IMR-90 (cell line): ENCODE results near the gene BCL11A. TPM values are rescaled to one million over a fixed set of nuclear protein-coding genes. Genes with fewer than 3 reads are reported as not detected.

ENCODE experiments used
- ATAC-seq: fragments of 200-7000 bp; cut with Tn5 transposase; 2 replicates; pipeline ENCODE4 v1.9.1; 2020; ENCODE audit warnings: low read depth, mild to moderate bottlenecking, moderate library complexity
- BruUV-seq: library from RNA; stranded (reverse); fragments of 400-500 nt; replicated peaks from 2 replicates; lab custom pipeline; 2021; lab: Mats Ljungman, UMichigan
- CTCF ChIA-PET: fragments of 300-600 bp; formaldehyde crosslinking; extraction: SDS; loops from one replicate; lab custom pipeline; 2021; ENCODE audit warnings: antibody characterized with exemption; lab: Yijun Ruan, JAX
- POLR2A ChIA-PET: fragments of 300-600 bp; sonication (Branson Sonifier 250); formaldehyde crosslinking; loops from one replicate; lab custom pipeline; 2022; ENCODE audit warnings: antibody characterized with exemption; ENCODE audit not compliant: unreplicated experiment; lab: Charles Lee
- DNase-seq: peaks from one replicate; pipeline ENCODE4 v3.0.0; 2013
- H2AFZ ChIP-seq: replicated peaks from 2 replicates; pipeline ENCODE3; 2013; ENCODE audit warnings: low read length, mild to moderate bottlenecking; ENCODE audit not compliant: poor library complexity
- H2AK5ac ChIP-seq: 2 replicates; pipeline ENCODE4 v1.6.1; 2013; ENCODE audit warnings: low read depth, low read length, inconsistent platforms
- H2AK9ac ChIP-seq: replicated peaks from 2 replicates; pipeline ENCODE3; 2013; ENCODE audit warnings: mild to moderate bottlenecking, low read depth, low read length, moderate library complexity; ENCODE audit not compliant: poor library complexity
- H2BK120ac ChIP-seq: 2 replicates; pipeline ENCODE4 v1.6.1; 2013; ENCODE audit warnings: low read depth, low read length, inconsistent platforms
- H2BK15ac ChIP-seq: 3 replicates; pipeline ENCODE4 v1.6.1; 2013; ENCODE audit warnings: low read depth, low read length, inconsistent platforms
- H2BK20ac ChIP-seq: 2 replicates; pipeline ENCODE4 v1.6.1; 2013; ENCODE audit warnings: low read depth, mild to moderate bottlenecking, inconsistent platforms, low read length, moderate library complexity
- H2BK5ac ChIP-seq: 2 replicates; pipeline ENCODE4 v1.6.1; 2013; ENCODE audit warnings: mild to moderate bottlenecking, low read depth, low read length, inconsistent platforms; ENCODE audit not compliant: poor library complexity, severe bottlenecking
- H3K14ac ChIP-seq: replicated peaks from 2 replicates; pipeline ENCODE4 v1.6.1; 2013; ENCODE audit warnings: low read depth, low read length, inconsistent platforms
- H3K18ac ChIP-seq: 2 replicates; pipeline ENCODE4 v1.6.1; 2013; ENCODE audit warnings: low read depth, low read length, control low read depth
- H3K23ac ChIP-seq: 2 replicates; pipeline ENCODE4 v1.6.1; 2013; ENCODE audit warnings: low read depth, low read length, inconsistent platforms
- H3K27ac ChIP-seq: 2 replicates; pipeline ENCODE4 v1.5.1; 2013; ENCODE audit warnings: mild to moderate bottlenecking, control low read depth, low read length; ENCODE audit not compliant: insufficient read depth
- H3K27me3 ChIP-seq: 2 replicates; pipeline ENCODE4 v1.6.1; 2013; ENCODE audit warnings: low read length; ENCODE audit not compliant: control insufficient read depth, insufficient read depth
- H3K36me3 ChIP-seq: 2 replicates; pipeline ENCODE4 v1.6.1; 2013; ENCODE audit warnings: low read length, mixed read lengths; ENCODE audit not compliant: control insufficient read depth, insufficient read depth
- H3K4ac ChIP-seq: 2 replicates; pipeline ENCODE4 v1.6.1; 2013; ENCODE audit warnings: low read depth, low read length, inconsistent platforms
- H3K4me1 ChIP-seq: 2 replicates; pipeline ENCODE4 v1.6.1; 2013; ENCODE audit warnings: low read length, mixed read lengths; ENCODE audit not compliant: control insufficient read depth, insufficient read depth
- H3K4me2 ChIP-seq: 2 replicates; pipeline ENCODE4 v1.6.1; 2013; ENCODE audit warnings: low read depth, mild to moderate bottlenecking, control low read depth, low read length, moderate library complexity
- H3K4me3 ChIP-seq: 2 replicates; pipeline ENCODE4 v1.5.1; 2013; ENCODE audit warnings: low read depth, mild to moderate bottlenecking, control low read depth, low read length, moderate library complexity; ENCODE audit not compliant: insufficient read depth
- H3K56ac ChIP-seq: 2 replicates; pipeline ENCODE4 v1.6.1; 2013; ENCODE audit warnings: low read length, inconsistent platforms; ENCODE audit not compliant: insufficient read depth; ENCODE audit errors: extremely low read depth
- H3K79me1 ChIP-seq, 2 experiments: 2 replicates each; pipeline ENCODE4 v1.6.1; 2013; ENCODE audit warnings: low read length in 2 of 2, inconsistent platforms in 1 of 2, low read depth in 1 of 2
- H3K9ac ChIP-seq: 2 replicates; pipeline ENCODE4 v1.6.1; 2013; ENCODE audit warnings: low read depth, low read length, control low read depth
- H3K9me1 ChIP-seq: 2 replicates; pipeline ENCODE4 v1.6.1; 2013; ENCODE audit warnings: low read length, inconsistent platforms; ENCODE audit not compliant: insufficient read depth
- H3K9me3 ChIP-seq: 2 replicates; pipeline ENCODE4 v1.6.1; 2013; ENCODE audit warnings: low read length; ENCODE audit not compliant: control insufficient read depth, insufficient read depth
- H4K20me1 ChIP-seq: 2 replicates; pipeline ENCODE4 v1.6.1; 2013; ENCODE audit warnings: low read length, inconsistent platforms; ENCODE audit not compliant: insufficient read depth
- H4K5ac ChIP-seq: 2 replicates; pipeline ENCODE4 v1.6.1; 2013; ENCODE audit warnings: mild to moderate bottlenecking, low read depth, low read length, control low read depth
- H4K8ac ChIP-seq, 2 experiments: 2 replicates each; pipeline ENCODE4 v1.6.1; 2013; ENCODE audit warnings: low read depth in 2 of 2, low read length in 2 of 2, control low read depth in 1 of 2, inconsistent platforms in 1 of 2
- H4K91ac ChIP-seq: 2 replicates; pipeline ENCODE4 v1.6.1; 2013; ENCODE audit warnings: low read depth, low read length, inconsistent platforms; ENCODE audit not compliant: insufficient read depth
- BHLHE40 ChIP-seq: fragments of 150-350 bp; IDR thresholded peaks from 2 replicates; pipeline ENCODE4 v1.6.1; 2016; ENCODE audit warnings: mild to moderate bottlenecking, low read depth, low read length
- CEBPB ChIP-seq: IDR thresholded peaks from 2 replicates; pipeline ENCODE4 v1.6.1; 2012; ENCODE audit warnings: low read depth, low read length, improper control_type of control experiment
- CHD1 ChIP-seq: IDR thresholded peaks from 2 replicates; pipeline ENCODE4 v1.6.1; 2012; ENCODE audit warnings: low read depth, low read length, improper control_type of control experiment
- CTCF ChIP-seq: conservative IDR thresholded peaks from 2 replicates; pipeline ENCODE4 v1.5.1; 2012; ENCODE audit warnings: mild to moderate bottlenecking, low read depth, low read length, improper control_type of control experiment
- ELK1 ChIP-seq: fragments of 150-350 bp; IDR thresholded peaks from 2 replicates; pipeline ENCODE4 v1.6.1; 2016; ENCODE audit warnings: low read depth, mild to moderate bottlenecking, low read length, moderate library complexity, borderline replicate concordance
- FOS ChIP-seq: fragments of 150-350 bp; IDR thresholded peaks from 2 replicates; pipeline ENCODE4 v1.6.1; 2016; ENCODE audit warnings: low read depth, low read length
- MAFK ChIP-seq: IDR thresholded peaks from 2 replicates; pipeline ENCODE4 v1.6.1; 2012; ENCODE audit warnings: low read depth, low read length, improper control_type of control experiment
- MAZ ChIP-seq: IDR thresholded peaks from 2 replicates; pipeline ENCODE4 v1.6.1; 2012; ENCODE audit warnings: low read depth, mild to moderate bottlenecking, low read length, improper control_type of control experiment, moderate library complexity, borderline replicate concordance
- MXI1 ChIP-seq: IDR thresholded peaks from 2 replicates; pipeline ENCODE4 v1.6.1; 2012; ENCODE audit warnings: low read depth, mild to moderate bottlenecking, low read length, moderate library complexity, borderline replicate concordance
- NFE2L2 ChIP-seq: fragments of 150-350 bp; IDR thresholded peaks from 2 replicates; pipeline ENCODE4 v1.6.1; 2016; ENCODE audit warnings: low read depth, mild to moderate bottlenecking, low read length
- POLR2A ChIP-seq: IDR thresholded peaks from 2 replicates; pipeline ENCODE4 v1.6.1; 2012; ENCODE audit warnings: mild to moderate bottlenecking, low read depth, low read length
- RCOR1 ChIP-seq: IDR thresholded peaks from 2 replicates; pipeline ENCODE4 v1.6.1; 2012; ENCODE audit warnings: mild to moderate bottlenecking, low read length, improper control_type of control experiment; ENCODE audit not compliant: insufficient replicate concordance
- RFX5 ChIP-seq: IDR thresholded peaks from 2 replicates; pipeline ENCODE4 v1.8.0; 2012; ENCODE audit warnings: low read depth, mild to moderate bottlenecking, low read length, moderate library complexity
- SMC3 ChIP-seq: fragments of 150-350 bp; IDR thresholded peaks from 2 replicates; pipeline ENCODE4 v1.6.1; 2016; ENCODE audit warnings: low read depth, mild to moderate bottlenecking, antibody characterized with exemption, low read length, moderate library complexity
- WGBS, 2 experiments: methylation state at CpG; one replicate each; pipeline versions ENCODE4 v1.1.5 to v1.1.7; 2013; ENCODE audit warnings: missing lambda C conversion rate in 2 of 2; ENCODE audit not compliant: insufficient read length in 1 of 2; ENCODE audit errors: extremely low coverage in 2 of 2; 5-methylcytosine and 5-hydroxymethylcytosine counted together
- dilution Hi-C: fragments of 300-500 bp; cut with HindIII; formaldehyde crosslinking; loops from one replicate; pipeline ENCODE4 v1.14.3; 2018; ENCODE audit warnings: low sequenced_read_pairs; ENCODE audit not compliant: unreplicated experiment
- in situ Hi-C: fragments of 300-500 bp; cut with MboI; formaldehyde crosslinking; loops from 3 replicates; pipeline ENCODE4 v1.14.3; 2019; ENCODE audit warnings: low sequenced_read_pairs, inconsistent platforms, mixed read lengths
- intact Hi-C: fragments of 100-400 bp; cut with micrococcal nuclease; formaldehyde crosslinking; loops from 2 replicates; pipeline ENCODE4 v1.10.0; 2022
- polyA plus RNA-seq, 3 experiments: library from polyadenylated mRNA; depleted of rRNA; stranded (reverse); fragments of >200 nt; gene quantifications; 2 replicates each; pipeline ENCODE4 v1.2.3, GENCODE V29; 2012; ENCODE audit warnings: low replicate concordance in 1 of 3
- total RNA-seq: library from RNA; depleted of rRNA; stranded (reverse); fragments of >200 nt; gene quantifications from 2 replicates; pipeline ENCODE4 v1.2.3, GENCODE V29; 2012

The BCL11A gene
- total and polyA plus RNA-seq, 2 of the 4 experiments (the other 2 are of a cell fraction), result 1.0 to 1.1 TPM

GRCh38 chr2:60585276-60585675 is 31.8 kb upstream of the BCL11A start:
- H2AK9ac ChIP-seq, result no peak overlapping the region
- TF ChIP-seq MAZ (no peak), MAFK (no peak), CEBPB (no peak), ELK1 (no peak), POLR2A (no peak), CTCF (no peak), SMC3 (no peak), NFE2L2 (no peak), CHD1 (no peak), BHLHE40 (no peak), RCOR1 (no peak), MXI1 (no peak), FOS (no peak), RFX5 (no peak)
- H4K5ac ChIP-seq, result no peak overlapping the region
- H3K9me1 ChIP-seq, result no peaks in the 10 kb centered on the region
- no peaks in the 10 kb centered on the region for H4K20me1 ChIP-seq
- H3K18ac ChIP-seq, result no peak overlapping the region
- no peaks in the 10 kb centered on the region for H3K79me1 ChIP-seq
- intact Hi-C loops (loop anchor here (10.0 kb wide), 1 partner anchor 1280 kb away; no protein-coding TSS in a partner anchor), dilution Hi-C loops (no loop called here), in situ Hi-C loops (loop anchor here (25.0 kb wide), 1 partner anchor 1823 kb away; no protein-coding TSS in a partner anchor)
- no peaks in the 10 kb centered on the region for H3K36me3 ChIP-seq
- peaks cover 6% of the 10 kb centered on the region for H3K27me3 ChIP-seq
- no peak overlapping the region for H2BK15ac ChIP-seq
- H2AFZ ChIP-seq, result no peak overlapping the region
- WGBS, 2 experiments, result 89% methylated on average over 7 of the region's 25 CpGs; no CpG with 5 or more reads in 1 of the 2 experiments
- H2BK5ac ChIP-seq, result no peak overlapping the region
- no peak overlapping the region for H3K27ac ChIP-seq
- no peak overlapping the region for H4K8ac ChIP-seq
- H3K4me2 ChIP-seq, result no peak overlapping the region
- H3K4me3 ChIP-seq, result no peak overlapping the region
- POLR2A ChIA-PET, result no interaction called here
- CTCF ChIA-PET, result no interaction called here
- H3K9ac ChIP-seq, result no peak overlapping the region
- H2BK20ac ChIP-seq, result no peak overlapping the region
- H3K56ac ChIP-seq, result no peak overlapping the region
- H4K91ac ChIP-seq, result no peak overlapping the region
- no TSS peak for BruUV-seq
- H3K23ac ChIP-seq, result no peak overlapping the region
- no peak overlapping the region for H3K14ac ChIP-seq
- no peaks in the 10 kb centered on the region for H3K4me1 ChIP-seq
- no peak overlapping the region for H2AK5ac ChIP-seq
- no peak overlapping the region for H3K4ac ChIP-seq
- H2BK120ac ChIP-seq, result no peak overlapping the region
- ATAC-seq (no peak), DNase-seq (no peak)
- no peaks in the 10 kb centered on the region for H3K9me3 ChIP-seq
